ENCODE measurements around the gene NEAT1. TPM values are rescaled to one million over a fixed set of nuclear protein-coding genes. Genes with fewer than 3 reads are reported as not detected.

Gene NEAT1
- total and polyA plus RNA-seq, 9 of the 15 experiments (the other 6 are each of a cell fraction or from before 2014, with no cell fraction given), result 20.1 to 389 (median 62.8) TPM

DNA sequence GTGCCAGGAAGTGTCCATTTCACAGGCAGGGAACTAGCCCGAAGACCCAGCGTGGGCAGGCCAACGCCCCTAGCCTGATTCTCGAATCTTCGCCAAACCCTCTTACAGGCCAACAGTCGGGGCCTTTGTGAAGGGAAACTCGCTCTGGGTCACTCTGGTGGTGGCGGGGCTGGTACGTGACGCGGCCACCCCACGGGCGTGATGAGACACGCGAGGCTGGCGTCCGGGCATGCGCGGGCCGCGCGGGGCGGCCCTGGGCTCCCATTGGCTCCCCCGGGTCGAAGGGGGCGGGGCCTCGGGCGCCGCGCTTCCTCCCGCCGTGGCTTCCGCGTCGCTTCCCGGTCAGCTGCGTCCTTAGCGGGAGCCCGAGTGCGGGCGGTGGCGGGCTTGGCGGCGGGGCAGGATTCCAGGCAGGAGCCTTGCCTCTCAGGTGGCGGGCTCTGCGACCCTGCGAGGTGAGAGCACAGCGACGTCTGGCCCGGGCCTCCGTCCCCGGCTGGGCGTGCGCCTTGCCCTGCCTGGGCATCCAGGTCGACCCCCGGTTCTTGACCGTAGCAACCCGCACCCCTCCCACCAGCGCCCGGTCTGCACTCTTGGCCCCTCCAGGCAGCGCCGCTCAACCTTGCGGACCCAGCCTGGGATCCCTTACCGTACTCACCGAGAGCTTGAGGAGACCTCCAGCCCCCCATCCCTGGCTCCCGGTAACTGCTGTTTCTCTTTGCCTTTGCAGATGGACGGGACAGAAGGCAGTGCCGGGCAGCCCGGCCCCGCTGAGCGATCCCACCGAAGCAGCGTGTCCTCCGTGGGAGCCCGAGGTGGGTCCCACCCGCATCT, 36.1 kb upstream of the NEAT1 start, which contains the start of gene FRMD8 (continued):
- TF ChIP-seq SP2 (IDR thresholded peaks at IDR 0.05; ENCODE audit: extremely low read depth, low read depth, low read length, poor library complexity, severe bottlenecking), result peak; percentile 18
- TF ChIP-seq, protein P1, sequence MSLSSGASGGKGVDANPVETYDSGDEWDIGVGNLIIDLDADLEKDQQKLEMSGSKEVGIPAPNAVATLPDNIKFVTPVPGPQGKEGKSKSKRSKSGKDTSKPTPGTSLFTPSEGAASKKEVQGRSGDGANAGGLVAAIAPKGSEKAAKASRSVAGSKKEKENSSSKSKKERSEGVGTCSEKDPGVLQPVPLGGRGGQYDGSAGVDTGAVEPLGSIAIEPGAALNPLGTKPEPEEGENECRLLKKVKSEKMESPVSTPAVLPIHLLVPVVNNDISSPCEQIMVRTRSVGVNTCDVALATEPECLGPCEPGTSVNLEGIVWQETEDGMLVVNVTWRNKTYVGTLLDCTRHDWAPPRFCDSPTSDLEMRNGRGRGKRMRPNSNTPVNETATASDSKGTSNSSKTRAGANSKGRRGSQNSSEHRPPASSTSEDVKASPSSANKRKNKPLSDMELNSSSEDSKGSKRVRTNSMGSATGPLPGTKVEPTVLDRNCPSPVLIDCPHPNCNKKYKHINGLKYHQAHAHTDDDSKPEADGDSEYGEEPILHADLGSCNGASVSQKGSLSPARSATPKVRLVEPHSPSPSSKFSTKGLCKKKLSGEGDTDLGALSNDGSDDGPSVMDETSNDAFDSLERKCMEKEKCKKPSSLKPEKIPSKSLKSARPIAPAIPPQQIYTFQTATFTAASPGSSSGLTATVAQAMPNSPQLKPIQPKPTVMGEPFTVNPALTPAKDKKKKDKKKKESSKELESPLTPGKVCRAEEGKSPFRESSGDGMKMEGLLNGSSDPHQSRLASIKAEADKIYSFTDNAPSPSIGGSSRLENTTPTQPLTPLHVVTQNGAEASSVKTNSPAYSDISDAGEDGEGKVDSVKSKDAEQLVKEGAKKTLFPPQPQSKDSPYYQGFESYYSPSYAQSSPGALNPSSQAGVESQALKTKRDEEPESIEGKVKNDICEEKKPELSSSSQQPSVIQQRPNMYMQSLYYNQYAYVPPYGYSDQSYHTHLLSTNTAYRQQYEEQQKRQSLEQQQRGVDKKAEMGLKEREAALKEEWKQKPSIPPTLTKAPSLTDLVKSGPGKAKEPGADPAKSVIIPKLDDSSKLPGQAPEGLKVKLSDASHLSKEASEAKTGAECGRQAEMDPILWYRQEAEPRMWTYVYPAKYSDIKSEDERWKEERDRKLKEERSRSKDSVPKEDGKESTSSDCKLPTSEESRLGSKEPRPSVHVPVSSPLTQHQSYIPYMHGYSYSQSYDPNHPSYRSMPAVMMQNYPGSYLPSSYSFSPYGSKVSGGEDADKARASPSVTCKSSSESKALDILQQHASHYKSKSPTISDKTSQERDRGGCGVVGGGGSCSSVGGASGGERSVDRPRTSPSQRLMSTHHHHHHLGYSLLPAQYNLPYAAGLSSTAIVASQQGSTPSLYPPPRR (CRISPR knock-in tag; IDR thresholded peaks at IDR 0.05; ENCODE audit: borderline replicate concordance), result no peak
- TF ChIP-seq, protein P2, sequence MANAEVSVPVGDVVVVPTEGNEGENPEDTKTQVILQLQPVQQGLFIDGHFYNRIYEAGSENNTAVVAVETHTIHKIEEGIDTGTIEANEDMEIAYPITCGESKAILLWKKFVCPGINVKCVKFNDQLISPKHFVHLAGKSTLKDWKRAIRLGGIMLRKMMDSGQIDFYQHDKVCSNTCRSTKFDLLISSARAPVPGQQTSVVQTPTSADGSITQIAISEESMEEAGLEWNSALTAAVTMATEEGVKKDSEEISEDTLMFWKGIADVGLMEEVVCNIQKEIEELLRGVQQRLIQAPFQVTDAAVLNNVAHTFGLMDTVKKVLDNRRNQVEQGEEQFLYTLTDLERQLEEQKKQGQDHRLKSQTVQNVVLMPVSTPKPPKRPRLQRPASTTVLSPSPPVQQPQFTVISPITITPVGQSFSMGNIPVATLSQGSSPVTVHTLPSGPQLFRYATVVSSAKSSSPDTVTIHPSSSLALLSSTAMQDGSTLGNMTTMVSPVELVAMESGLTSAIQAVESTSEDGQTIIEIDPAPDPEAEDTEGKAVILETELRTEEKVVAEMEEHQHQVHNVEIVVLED (CRISPR knock-in tag; IDR thresholded peaks at IDR 0.05), result peak; percentile 67
- TF ChIP-seq, protein P3, sequence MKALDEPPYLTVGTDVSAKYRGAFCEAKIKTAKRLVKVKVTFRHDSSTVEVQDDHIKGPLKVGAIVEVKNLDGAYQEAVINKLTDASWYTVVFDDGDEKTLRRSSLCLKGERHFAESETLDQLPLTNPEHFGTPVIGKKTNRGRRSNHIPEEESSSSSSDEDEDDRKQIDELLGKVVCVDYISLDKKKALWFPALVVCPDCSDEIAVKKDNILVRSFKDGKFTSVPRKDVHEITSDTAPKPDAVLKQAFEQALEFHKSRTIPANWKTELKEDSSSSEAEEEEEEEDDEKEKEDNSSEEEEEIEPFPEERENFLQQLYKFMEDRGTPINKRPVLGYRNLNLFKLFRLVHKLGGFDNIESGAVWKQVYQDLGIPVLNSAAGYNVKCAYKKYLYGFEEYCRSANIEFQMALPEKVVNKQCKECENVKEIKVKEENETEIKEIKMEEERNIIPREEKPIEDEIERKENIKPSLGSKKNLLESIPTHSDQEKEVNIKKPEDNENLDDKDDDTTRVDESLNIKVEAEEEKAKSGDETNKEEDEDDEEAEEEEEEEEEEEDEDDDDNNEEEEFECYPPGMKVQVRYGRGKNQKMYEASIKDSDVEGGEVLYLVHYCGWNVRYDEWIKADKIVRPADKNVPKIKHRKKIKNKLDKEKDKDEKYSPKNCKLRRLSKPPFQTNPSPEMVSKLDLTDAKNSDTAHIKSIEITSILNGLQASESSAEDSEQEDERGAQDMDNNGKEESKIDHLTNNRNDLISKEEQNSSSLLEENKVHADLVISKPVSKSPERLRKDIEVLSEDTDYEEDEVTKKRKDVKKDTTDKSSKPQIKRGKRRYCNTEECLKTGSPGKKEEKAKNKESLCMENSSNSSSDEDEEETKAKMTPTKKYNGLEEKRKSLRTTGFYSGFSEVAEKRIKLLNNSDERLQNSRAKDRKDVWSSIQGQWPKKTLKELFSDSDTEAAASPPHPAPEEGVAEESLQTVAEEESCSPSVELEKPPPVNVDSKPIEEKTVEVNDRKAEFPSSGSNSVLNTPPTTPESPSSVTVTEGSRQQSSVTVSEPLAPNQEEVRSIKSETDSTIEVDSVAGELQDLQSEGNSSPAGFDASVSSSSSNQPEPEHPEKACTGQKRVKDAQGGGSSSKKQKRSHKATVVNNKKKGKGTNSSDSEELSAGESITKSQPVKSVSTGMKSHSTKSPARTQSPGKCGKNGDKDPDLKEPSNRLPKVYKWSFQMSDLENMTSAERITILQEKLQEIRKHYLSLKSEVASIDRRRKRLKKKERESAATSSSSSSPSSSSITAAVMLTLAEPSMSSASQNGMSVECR (CRISPR knock-in tag; IDR thresholded peaks at IDR 0.05), result peak; percentile 96
- peak; percentile 10 to 77; a peak in 2 of 4 replicates for TF ChIP-seq MAZ (CRISPR knock-in tag; conservative IDR thresholded peaks at IDR 0.05 in 1 of 2, IDR thresholded peaks at IDR 0.05 in 1 of 2)
- peak; percentile 7; the same call in 1 of the 2 replicates for TF ChIP-seq NR2C2 (CRISPR knock-in tag; IDR thresholded peaks at IDR 0.05)
- TF ChIP-seq NR2C2 (tag; IDR thresholded peaks at IDR 0.05), result peak; percentile 50
- no peak for TF ChIP-seq NR1H2 (CRISPR knock-in tag; IDR thresholded peaks at IDR 0.05)
- TF ChIP-seq RCOR1 (IDR thresholded peaks at IDR 0.05; ENCODE audit: borderline replicate concordance in 1 of 2, low read depth in 2 of 2, low read length in 2 of 2), result no peak
- TF ChIP-seq KLF1 (tag; IDR thresholded peaks at IDR 0.05), result 0 out of 2 replicates have a peak, but pooled peaks have one; percentile 26
- 0 out of 2 replicates have a peak, but pooled peaks have one; percentile 34 for TF ChIP-seq TAF7 (tag; IDR thresholded peaks at IDR 0.05)

Measured in K562 (cell line).